ENCODE results near the gene TNFAIP8L3.

TNFAIP8L3 gene

DNA sequence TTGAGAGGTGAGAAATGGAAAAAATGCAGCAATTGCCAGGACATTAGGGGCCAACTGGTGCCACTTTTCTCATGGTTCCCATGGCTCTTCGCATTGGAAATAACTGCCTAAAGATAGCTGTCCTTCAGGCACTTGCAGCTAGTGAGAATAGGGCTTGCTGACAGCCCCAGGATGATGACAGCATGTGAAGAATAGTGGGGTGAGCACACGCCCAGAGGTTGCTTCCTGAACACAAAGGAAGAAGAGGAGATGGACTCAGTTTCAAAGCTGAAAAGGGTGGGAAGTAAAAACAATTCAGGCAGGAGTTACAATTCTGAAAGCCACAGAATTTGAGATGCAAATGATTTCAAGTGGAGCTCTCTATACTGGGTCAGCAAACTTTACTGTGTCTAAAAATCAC, 45.6 kb downstream of the TNFAIP8L3 start:
- H3K79me2 ChIP-seq (ENCODE audit: insufficient read depth, low read length) = no peaks in the 10 kb centered on the region
- H3F3A ChIP-seq (ENCODE audit: insufficient read depth) = no peaks in the 10 kb centered on the region
- H3K9ac ChIP-seq (ENCODE audit: low read length) = no peak overlapping the region
- no peaks in the 10 kb centered on the region for H3K9me2 ChIP-seq (replicated peaks; ENCODE audit: insufficient read depth, low read length)
- H3K36me3 ChIP-seq (ENCODE audit: low read length) = no peaks in the 10 kb centered on the region
- no peak overlapping the region for H3K4me2 ChIP-seq (ENCODE audit: low read depth, low read length, poor library complexity, severe bottlenecking)
- H3K27ac ChIP-seq (ENCODE audit: low read depth, low read length) = no peak overlapping the region
- H4K20me1 ChIP-seq (ENCODE audit: low read depth, low read length) = no peaks in the 10 kb centered on the region
- H3K27me3 ChIP-seq (ENCODE audit: low read length) = no peaks in the 10 kb centered on the region
- H2AFZ ChIP-seq (ENCODE audit: low read depth, low read length, severe bottlenecking) = no peak overlapping the region
- no peak overlapping the region for H3K4me3 ChIP-seq (ENCODE audit: insufficient read depth, low read length, poor library complexity, severe bottlenecking)
- H3K9me3 ChIP-seq (ENCODE audit: insufficient read depth, low read length) = no peaks in the 10 kb centered on the region
- TF ChIP-seq EZH2phosphoT487 (conservative IDR thresholded peaks at IDR 0.05; ENCODE audit: low read length) = no peak
- TF ChIP-seq, protein P1, sequence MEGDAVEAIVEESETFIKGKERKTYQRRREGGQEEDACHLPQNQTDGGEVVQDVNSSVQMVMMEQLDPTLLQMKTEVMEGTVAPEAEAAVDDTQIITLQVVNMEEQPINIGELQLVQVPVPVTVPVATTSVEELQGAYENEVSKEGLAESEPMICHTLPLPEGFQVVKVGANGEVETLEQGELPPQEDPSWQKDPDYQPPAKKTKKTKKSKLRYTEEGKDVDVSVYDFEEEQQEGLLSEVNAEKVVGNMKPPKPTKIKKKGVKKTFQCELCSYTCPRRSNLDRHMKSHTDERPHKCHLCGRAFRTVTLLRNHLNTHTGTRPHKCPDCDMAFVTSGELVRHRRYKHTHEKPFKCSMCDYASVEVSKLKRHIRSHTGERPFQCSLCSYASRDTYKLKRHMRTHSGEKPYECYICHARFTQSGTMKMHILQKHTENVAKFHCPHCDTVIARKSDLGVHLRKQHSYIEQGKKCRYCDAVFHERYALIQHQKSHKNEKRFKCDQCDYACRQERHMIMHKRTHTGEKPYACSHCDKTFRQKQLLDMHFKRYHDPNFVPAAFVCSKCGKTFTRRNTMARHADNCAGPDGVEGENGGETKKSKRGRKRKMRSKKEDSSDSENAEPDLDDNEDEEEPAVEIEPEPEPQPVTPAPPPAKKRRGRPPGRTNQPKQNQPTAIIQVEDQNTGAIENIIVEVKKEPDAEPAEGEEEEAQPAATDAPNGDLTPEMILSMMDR (IDR thresholded peaks at IDR 0.05; ENCODE audit: insufficient read depth, low read length, poor library complexity, severe bottlenecking) = no peak

- no peaks in the 10 kb centered on the region for H3K36me3 ChIP-seq (ENCODE audit: low read length)
- no peak for TF ChIP-seq EZH2phosphoT487 (conservative IDR thresholded peaks at IDR 0.05; ENCODE audit: low read length)
- TF ChIP-seq, protein P1 (IDR thresholded peaks at IDR 0.05; ENCODE audit: insufficient read depth, low read length, poor library complexity, severe bottlenecking) = no peak
- H3K27ac ChIP-seq (ENCODE audit: low read depth, low read length) = no peak overlapping the region
Measured at GRCh38 chr15:51048308-51048707, 46.4 kb downstream of the TNFAIP8L3 start.

GRCh38 chr15:51046799-51047449, 47.8 kb downstream of the TNFAIP8L3 start:
- no peaks in the 10 kb centered on the region for H3K9me3 ChIP-seq (ENCODE audit: insufficient read depth, low read length)
- no peak overlapping the region for H2AFZ ChIP-seq (ENCODE audit: low read depth, low read length, severe bottlenecking)
- no peaks in the 10 kb centered on the region for H3K79me2 ChIP-seq (ENCODE audit: insufficient read depth, low read length)
- no peaks in the 10 kb centered on the region for H4K20me1 ChIP-seq (ENCODE audit: low read depth, low read length)
- TF ChIP-seq EZH2phosphoT487 (conservative IDR thresholded peaks at IDR 0.05; ENCODE audit: low read length) = no peak
- TF ChIP-seq, protein P1 (IDR thresholded peaks at IDR 0.05; ENCODE audit: insufficient read depth, low read length, poor library complexity, severe bottlenecking) = no peak
- no peaks in the 10 kb centered on the region for H3K27me3 ChIP-seq (ENCODE audit: low read length)
- H3K4me2 ChIP-seq (ENCODE audit: low read depth, low read length, poor library complexity, severe bottlenecking) = no peak overlapping the region
- H3F3A ChIP-seq (ENCODE audit: insufficient read depth) = no peaks in the 10 kb centered on the region
- no peak overlapping the region for H3K4me3 ChIP-seq (ENCODE audit: insufficient read depth, low read length, poor library complexity, severe bottlenecking)
- no peaks in the 10 kb centered on the region for H3K9me2 ChIP-seq (replicated peaks; ENCODE audit: insufficient read depth, low read length)
- H3K27ac ChIP-seq (ENCODE audit: low read depth, low read length) = no peak overlapping the region
- H3K9ac ChIP-seq (ENCODE audit: low read length) = no peak overlapping the region
- no peaks in the 10 kb centered on the region for H3K36me3 ChIP-seq (ENCODE audit: low read length)

More at GRCh38 chr15:51048308-51048707, 46.4 kb downstream of the TNFAIP8L3 start:
- Histone ChIP-seq H3K9ac (ENCODE audit: low read length) (no peak overlapping the region), H3K4me2 (ENCODE audit: low read depth, low read length, poor library complexity, severe bottlenecking) (no peak overlapping the region), H3F3A (ENCODE audit: insufficient read depth) (no peaks in the 10 kb centered on the region), H3K9me2 (replicated peaks; ENCODE audit: insufficient read depth, low read length) (no peaks in the 10 kb centered on the region), H3K9me3 (ENCODE audit: insufficient read depth, low read length) (no peaks in the 10 kb centered on the region), H2AFZ (ENCODE audit: low read depth, low read length, severe bottlenecking) (no peak overlapping the region), H3K27me3 (ENCODE audit: low read length) (no peaks in the 10 kb centered on the region), H3K4me3 (ENCODE audit: insufficient read depth, low read length, poor library complexity, severe bottlenecking) (no peak overlapping the region), H4K20me1 (ENCODE audit: low read depth, low read length) (no peaks in the 10 kb centered on the region), H3K79me2 (ENCODE audit: insufficient read depth, low read length) (no peaks in the 10 kb centered on the region)

All from SU-DHL-6 (cell line).